Right hindlimb (tissue), 1 donor: ENCODE results near the gene MEGF10.

ENCODE experiments used
- DNase-seq: peaks from one replicate; pipeline ENCODE4 v3.0.0-alpha.2; 2018

Gene MEGF10

DNA sequence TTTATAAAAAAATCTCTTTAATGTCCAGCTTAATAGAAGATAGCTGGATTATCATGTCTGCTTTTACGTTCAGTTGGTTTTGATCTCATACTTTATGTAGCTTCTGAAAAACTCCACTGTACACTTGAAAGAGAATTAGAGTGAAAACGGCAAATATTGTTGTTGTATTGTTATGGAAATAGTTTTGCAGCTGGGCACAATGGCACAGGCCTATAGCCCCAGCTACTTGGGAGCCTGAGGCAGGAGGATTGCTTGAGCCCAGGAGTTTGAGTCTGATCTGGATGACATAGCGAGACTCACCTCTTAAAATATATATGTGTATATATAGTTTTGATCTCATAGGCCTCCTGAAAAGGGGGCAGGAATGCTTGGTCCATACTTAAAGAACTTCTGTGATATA is 159.4 kb downstream of the MEGF10 start:
- no peak for DNase-seq

DNA sequence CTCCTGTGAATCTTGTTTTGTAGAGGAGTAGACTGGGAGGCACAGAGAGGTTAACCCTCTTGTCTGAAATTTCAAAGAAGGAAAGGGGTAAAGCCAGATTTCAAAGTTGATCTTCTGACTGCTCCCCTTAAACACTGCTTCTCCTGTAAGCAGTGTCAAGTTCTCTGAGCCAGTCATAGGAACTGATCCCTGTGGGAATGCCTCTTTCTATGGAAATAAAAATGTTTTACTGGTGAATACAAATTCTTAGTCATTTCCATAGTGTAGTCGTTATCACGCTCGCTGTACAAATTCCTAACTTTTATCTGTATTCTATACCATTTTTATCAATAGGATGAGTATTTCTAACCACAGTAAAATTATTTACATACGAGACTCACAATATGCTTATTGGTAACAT is 160.5 kb downstream of the MEGF10 start:
- no peak for DNase-seq

DNA sequence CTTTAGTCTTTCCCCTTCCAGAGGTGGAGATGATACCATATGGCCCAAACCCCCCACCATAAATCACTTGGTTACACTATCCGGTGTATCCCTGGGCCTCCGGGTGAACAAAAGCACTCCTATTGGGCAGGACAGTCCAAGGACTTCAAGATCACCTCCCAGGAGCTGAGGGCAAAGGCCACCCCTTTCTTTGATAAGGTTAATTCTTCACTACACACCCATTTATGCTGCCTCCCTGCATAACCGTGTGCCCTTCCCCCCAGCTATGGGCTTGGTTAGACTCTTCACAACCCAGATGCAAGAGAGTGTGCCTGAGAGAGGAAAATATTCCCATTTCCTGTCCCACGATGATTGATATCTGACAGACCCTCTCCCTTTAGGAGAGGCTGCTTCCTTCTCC is 162.0 kb downstream of the MEGF10 start:
- no peak for DNase-seq

DNA sequence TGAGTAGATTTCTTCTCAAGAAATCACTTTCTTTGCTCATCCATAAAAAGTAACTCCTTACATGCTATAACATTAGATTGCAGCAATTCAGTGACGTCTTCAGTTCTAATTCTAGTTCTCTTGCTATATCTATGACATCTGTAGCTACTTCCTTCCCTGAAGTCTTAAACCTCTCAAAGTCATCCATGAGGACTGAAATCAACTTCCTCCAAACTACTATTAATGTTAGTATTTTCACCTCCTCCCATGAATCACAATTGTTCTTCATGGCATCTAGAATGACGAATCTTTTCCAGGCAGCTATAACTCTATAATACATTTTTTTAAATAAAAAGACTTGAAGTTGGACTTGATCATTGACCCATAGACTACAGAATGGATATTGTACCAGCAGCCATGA is 180.6 kb downstream of the MEGF10 start:
- DNase-seq = no peak

DNA sequence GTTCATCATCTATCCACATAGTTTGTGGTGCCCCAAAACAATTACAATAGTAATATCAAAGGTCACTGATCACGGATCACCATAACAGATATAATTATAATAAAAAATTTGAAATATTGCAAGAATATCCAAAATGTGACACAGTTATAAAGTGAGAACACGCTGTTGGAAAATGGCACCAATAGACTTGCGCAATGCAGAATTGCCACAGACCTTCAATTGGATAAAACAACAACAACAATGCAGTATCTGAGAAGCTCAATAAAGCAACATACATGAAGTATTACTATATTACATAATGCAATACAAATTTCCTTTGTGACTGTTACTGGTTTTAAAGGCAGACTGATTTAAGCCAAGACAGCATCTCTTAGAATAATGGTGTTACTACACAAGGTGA is 182.1 kb downstream of the MEGF10 start:
- DNase-seq = no peak

DNA sequence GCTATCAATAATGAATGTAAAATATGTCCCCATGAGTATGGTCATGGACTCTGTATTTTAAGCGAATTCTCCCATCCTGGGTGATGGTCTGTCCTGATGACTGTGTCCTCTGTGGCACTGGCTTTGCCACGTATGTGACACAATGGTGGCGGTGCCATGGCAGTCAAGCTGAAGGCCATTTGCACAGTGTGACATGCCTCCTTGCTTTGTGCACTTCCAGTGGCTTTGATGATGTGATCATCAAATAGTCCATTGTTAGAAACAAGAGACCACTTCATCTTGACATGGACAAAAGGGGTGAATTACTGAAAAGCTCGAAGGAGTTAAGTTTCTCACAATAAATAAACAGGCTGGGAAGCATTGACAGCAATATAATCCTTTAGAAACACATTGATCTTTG is 195.9 kb downstream of the MEGF10 start:
- DNase-seq = no peak

DNA sequence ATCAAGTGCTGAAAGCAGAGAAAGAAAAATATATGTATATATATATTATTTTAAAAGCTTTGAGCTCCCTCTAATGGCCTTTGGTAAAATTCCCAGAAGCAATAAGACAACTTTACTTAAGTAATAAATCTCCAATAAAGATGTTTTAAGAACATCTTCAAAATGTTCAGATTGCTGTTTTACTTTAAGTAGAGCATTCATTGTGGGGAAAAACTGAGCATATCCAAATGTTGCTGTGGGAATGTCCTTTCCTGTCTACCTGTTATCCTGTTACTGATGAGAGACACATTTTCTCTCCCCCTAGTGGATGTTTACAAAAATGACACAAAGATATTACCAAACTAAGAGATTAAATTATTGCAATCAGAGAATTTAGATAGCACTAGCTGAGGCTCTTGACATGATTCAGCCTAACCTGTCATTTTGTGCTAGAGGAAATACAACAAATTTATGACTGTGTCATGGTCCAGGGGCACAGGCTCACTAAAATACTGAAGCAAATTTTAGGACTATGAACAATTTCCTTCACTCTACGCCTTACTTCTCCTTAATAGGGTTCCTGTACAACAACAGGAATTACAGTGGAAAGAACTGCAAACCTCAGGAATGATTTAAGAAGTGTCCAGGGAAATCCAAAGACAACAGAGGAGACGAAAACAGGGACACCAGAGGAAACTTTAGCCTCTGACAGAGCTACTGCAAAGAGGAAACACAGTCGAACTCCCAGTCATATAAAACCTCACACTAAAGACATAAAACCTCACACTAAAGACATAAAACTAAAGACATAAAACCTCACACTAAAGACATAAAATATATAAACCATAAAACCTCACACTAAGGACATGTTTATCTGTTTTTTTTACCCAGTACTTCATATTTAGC is 202.5 kb downstream of the MEGF10 start:
- no peak for DNase-seq

DNA sequence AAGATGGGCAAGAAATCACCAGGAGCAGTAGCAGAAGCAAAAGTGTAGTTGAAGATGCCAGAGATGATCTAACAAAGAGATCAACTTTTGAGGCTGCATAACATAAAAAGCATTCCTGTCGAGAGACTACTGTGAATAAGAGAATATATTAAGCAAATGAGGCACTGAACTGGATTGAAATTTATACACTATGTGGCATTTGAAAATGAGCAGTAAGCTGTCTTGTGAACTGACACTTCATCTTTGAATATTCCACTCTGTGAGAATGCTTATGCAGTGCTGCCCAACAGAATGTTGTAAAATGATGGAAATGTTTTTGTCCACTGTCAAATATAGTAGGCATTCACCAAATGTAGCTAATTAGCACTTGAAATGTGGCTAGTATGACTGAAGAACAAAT is 208.0 kb downstream of the MEGF10 start:
- DNase-seq = no peak

DNA sequence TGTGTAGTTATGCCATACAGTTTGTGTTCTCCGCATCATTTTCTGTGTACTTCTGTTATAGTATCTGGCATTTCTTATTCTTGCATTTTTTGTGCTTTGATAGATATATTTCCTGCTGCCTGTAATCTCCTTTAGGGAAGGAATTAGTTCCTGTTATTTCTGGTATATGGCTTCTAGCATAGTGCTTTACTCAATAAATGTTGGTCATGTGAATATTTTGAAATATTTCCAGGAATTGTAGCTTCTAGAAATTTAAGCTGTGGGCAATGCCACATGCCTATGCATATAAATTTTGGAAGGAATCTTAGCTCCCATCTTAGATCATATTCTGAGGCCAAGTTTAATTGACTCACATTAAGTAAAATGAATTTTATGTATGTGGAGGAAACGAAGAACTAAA is 215.3 kb downstream of the MEGF10 start:
- DNase-seq = no peak

DNA sequence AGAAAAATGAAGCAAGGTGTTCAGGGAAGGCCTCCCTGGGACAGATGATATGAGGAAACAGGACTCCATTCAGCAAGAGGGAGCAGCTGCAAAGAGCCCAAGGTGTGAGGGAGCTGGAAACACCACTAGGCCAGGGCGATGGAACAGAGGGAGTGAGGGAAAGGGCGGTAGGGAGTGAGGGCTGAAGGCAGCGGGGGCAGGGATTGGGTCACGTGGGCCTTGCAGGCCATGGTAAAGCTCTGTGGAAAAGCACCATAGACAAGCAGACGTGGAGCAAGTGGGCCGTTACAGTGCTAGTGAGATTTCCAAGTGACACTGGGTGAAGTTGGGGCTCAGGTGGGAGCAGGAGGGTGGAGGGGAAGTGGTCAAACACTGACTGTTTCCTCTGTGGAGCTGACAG is 216.0 kb downstream of the MEGF10 start:
- no peak for DNase-seq

DNA sequence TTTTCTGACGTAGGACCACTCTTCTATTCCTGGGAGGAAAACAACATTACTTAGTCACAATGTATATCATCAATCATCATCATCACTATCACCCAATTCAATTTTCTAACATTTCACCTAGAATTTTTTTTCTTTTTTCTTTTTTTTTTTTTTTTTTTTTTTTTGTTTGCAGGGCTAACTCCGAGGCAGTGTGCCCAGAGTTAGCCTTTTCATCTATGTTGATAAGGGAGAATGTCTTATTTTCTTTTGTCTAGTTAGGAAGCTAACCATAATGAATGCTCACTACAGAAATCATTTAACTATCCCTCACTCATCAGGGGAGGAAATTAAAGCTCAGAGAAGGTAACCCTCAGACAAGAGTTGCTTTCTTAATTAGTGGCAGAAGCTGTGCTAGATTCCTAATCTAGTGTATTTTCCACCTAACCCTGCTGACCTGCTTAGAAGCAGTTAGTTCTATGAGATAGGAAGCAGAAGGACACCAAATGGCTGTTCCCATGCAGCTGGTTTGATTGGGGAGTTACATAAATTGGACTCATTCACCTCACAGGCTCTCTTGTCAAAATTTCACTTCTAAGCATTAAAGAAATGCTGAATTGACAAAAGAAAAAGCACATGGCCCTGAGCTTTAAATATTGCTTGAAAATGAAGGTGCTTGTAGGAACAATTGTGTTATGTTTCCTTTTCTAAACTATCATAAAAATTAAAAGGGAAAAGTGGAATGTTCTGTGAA is 218.2 kb downstream of the MEGF10 start:
- DNase-seq = no peak
